ENCODE data around the gene ZNF750.

Gene ZNF750

DNA sequence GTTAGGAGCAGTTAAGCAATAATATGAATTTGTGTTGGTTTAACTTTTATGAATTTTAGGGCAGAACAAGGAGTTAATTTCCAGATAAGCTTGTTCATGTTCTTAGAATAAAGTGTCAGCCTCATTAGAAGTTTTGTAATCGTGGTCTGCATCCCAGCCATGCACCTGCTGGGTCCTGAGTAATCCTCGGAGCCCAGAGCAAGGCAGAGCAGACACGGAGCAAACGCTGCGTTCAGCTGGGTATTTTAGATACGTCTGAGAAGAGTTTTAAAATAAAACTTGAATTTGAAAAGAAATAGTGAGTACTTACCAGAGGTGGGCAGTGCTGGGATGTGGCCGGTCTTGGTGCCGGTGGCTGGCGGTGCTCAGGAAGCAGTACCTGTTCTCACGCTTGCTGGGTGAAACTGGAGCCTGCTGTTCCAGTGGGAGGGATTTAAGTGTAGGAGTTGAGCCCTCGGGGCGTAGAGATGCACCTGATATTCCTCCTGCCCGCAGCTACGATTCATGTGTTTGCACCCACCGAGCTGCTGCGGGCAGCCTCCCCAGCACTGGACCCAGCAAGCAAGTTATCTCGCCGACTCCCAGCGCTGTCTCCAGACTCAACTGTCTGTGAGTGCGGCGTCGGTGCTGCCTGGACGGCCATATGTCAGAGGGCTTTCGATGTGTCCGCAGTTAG lies at the start of gene ZNF750:
TSS of gene ZNF750 (minus strand) at position 406 of the 676 bp plus-strand sequence. CDS start 7,568 bp downstream, outside the sequence.
- DNase-seq (ENCODE audit: low read depth) = no peak

GRCh38 chr17:82888583-82889495 lies 49.0 kb upstream of the ZNF750 start:
- no peak for DNase-seq (ENCODE audit: low read depth)

DNA sequence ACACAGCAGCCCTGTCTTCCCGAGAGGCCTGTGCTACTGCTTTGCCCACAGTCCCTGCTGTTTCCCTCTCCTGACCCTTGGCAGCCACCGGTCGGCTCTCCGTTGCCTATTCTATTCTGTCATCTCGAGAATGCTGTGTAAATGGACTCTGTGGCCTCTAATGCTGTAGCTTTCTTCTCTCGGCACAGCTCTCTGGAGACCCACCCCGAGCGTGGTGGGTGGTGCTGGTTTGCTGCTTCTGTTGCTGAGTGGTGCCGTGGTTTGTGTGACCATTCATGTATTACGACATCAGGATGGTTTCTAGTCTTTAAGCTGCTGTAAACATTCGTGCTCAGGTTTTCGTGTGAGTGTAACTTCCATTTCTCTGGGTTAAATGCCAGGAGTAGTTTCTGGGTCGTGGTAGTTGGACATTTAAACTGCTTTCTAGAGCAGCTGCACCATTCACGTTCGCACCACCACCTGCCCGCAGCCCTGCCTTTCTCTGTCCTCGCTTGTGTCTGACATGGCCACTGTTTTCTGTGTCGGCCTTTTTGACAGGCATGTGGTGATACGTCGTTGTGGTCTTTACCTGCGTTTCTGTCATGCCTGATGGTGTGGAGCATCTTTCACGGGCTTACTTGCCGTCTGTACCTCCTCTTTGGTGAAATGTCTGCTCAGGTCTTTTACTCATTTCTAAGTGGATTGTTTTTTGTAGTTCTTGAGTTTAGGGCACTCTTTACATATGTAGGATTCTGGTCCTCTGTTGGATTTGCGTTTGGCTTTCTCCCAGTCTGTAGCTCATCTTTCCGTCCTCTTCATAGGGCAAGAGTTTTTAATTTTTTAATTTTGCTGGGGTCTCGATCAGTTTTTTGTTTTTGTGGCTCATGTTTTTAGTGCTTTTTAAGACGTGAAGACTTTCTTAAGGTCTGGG lies 47.7 kb upstream of the ZNF750 start:
- DNase-seq (ENCODE audit: low read depth) = no peak

- DNase-seq (ENCODE audit: low read depth) = no peak
Measured at GRCh38 chr17:82884970-82885353, 45.1 kb upstream of the ZNF750 start.

DNA sequence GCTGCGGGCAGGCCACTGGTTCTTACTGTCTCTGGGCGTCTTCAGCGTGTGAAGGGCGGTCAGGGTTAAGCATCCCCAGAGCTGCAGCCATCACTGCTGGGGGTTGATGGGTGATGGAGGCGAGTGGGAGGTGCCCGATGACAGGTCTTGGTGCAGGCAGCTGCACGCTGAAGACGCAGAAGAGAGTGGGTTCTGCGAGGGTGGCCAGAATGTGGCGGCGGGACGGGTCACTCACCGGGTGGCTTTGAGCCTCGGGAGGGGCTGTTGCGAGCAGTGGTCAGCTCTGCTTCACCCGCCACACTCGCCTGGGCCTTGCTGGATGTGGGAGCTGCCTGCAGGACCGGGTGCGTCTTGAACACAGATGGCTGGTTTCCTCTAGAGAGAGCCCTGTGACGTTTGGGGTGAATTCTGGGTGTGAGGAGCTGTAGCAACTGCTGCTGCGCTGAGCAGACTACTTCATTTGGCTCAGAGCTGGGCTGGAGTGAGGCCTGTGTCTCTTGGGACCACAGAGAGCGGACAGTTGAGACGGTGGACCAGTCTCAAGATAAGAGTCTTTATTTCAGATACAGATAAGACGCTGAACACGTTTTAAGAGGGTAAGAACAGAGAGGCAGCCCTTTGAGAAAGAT lies 44.6 kb upstream of the ZNF750 start:
- no peak for DNase-seq (ENCODE audit: low read depth)

GRCh38 chr17:82883419-82884031 lies 43.7 kb upstream of the ZNF750 start:
- DNase-seq (ENCODE audit: low read depth) = no peak

- peak; percentile 59 for DNase-seq (ENCODE audit: low read depth)
Measured at GRCh38 chr17:82882715-82883418, 43.0 kb upstream of the ZNF750 start.

DNA sequence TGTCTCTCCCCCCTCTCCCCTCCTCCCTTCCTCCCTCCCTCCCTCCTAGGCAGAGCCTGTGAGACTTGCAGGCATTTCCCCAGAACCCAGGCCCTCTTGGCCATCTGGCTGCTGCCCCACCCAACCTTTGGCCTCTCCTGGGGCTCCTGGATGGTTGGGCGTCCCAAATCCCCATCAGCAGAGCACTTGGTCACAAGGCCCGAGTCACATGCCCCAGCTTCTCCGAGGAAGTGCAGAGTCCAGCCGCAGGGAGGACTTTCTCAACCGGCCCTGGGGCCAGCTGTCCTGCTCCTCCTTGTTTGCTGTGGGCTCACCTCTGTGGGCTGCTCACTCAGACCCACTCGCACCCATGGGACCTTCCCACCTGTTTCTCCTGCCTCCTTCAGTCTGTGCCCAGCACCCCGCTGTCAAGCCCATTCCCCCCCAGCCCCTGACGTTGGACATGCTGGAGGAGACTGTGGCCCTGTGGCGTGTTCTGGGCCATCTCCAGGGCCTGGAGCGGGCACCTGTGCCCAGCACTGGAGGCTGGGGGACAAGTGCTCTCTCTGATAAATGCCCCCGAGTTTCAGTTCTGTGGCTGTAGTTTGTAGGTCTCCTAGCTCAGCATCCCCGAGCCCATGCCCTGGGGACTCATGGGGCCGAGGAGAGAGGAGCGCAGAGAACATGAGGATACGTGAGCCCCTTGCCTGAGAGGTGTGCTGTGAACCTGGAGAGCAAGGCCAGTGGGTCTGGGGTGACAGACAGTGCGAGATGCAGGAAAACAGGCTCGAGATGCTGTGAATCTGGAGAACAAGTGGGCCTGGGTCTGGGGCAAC lies 42.3 kb upstream of the ZNF750 start:
- DNase-seq (ENCODE audit: low read depth) = no peak

GRCh38 chr17:82881324-82881823 lies 41.6 kb upstream of the ZNF750 start:
- no peak for DNase-seq (ENCODE audit: low read depth)

DNA sequence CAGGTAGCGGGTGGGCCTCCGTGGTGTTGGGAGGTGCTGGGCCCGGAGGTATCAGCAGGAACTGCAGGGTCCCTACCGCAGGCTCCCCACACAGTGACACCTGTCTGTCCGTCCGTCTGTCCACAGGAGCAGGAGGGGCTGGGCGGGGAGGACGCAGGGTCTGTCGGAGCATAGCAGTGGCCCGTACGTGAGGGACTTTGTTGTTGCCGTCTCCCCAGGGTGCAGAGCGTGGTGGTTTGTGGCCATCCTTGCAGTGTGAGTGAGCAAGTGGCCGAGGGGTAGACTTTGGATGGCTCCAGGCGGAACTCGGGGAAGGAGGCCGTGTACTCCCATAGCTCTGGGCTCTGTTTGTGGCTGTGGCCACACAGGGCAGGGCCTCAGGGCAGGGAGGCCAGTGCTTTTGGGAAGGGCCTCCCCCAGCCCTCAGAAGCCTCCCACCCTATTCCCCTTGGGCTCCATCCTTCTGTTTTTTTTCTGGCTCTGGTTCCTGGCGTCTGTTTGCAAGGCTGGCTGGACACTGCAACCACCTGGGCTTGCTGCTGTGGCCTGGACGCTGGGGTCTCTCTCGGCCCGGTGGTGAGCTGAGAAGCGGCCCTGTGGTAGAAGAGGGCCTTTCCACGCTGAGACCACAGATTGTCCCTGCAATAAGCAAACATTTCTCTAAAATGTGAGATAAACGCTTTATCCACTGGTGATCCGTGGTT lies 41.0 kb upstream of the ZNF750 start:
- no peak for DNase-seq (ENCODE audit: low read depth)

DNA sequence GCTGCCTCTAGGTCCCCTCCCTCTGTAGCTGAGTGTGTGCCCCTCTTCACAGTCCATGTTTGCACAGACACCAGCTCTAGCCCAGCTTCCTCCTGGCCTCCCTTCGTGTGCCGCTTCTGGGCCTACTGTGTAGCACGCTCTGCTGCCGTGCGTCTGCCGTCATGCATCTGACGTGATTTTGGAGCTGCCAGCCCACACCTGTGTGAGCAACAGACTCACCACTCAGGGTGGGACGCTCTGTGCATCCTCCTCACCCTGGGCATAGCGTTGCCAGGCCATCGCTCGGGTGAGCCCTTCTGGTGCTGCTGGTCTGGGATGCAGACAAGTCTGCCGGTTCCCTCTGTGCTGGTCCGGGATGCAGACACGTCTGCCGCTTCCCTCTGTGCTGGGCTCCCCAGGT lies 39.4 kb upstream of the ZNF750 start:
- DNase-seq (ENCODE audit: low read depth) = no peak

DNA sequence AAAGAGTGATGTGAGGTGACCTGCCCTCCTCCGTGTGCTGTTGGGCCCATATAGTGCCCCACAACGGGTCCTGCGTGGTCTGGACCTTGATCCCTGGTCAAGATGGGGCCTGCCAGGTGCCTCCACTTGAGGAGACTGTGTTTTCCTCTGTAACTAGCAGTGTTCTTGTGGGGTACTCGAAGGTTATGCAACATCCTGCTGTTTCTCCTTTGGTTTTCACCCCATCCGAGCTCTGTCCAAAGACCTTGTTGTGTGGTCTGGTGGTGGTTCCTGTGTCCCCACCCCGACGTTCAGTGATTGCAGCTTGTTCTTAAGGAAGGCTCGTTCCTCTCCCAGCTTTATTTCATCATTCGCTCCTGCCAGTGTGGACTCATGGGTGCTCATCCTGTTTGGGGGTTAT lies 38.7 kb upstream of the ZNF750 start:
- no peak for DNase-seq (ENCODE audit: low read depth)

DNA sequence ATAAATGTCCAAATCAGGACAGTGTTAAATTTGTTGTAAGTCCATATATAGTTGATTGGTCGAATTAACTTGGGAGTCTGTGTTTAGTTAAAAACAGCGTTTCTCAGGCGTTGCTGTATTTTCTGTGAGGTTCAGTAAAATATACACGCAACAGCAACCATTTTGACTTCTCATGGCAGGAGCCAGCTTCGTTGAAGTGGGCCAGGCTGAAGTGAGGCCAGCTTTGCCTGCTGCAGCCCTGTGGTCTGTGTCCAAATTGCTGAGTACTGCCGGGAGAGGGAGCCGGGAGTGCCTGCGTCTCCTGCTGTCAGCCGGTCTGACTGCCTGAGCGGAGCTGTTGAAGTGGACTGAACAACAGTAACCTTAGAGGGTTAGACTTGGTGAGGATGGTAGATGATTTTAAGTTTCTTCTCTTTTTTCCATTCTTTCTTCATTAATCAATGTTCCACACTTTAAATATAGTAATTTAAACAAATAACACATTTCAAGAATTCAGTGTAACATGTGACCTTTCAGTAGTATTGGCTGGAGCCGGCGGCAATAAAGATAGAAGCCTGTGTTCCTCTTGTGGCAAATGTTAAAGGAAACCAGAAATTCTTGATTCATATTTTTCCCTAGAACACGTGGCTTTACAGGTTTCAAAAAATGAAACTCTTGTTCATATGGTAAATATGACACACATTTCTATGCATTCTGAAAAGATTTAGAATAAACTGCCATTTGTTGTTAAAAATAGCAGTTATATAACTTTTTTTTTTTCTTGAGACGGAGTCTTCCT lies 37.0 kb upstream of the ZNF750 start:
- DNase-seq (ENCODE audit: low read depth) = no peak

DNA sequence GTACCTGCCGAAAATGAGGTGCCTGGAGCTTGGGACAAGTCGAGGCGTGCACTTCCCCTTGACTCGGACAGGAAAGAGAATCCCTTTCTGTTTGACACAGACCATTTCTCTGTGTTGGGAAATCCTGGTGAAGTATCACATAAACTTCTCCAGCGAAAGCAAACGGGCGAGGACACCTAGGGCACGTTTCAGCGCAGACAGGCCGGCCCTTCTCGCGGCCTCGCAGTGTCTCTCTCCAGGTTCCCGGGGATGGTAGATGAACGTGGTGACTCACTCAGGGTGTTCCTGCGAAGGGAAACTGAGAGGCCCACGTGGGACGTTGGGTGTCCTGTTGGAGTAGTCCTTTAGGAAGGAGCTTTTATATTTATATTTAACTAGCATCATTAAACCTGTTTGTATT lies 36.3 kb upstream of the ZNF750 start:
- no peak for DNase-seq (ENCODE audit: low read depth)

DNA sequence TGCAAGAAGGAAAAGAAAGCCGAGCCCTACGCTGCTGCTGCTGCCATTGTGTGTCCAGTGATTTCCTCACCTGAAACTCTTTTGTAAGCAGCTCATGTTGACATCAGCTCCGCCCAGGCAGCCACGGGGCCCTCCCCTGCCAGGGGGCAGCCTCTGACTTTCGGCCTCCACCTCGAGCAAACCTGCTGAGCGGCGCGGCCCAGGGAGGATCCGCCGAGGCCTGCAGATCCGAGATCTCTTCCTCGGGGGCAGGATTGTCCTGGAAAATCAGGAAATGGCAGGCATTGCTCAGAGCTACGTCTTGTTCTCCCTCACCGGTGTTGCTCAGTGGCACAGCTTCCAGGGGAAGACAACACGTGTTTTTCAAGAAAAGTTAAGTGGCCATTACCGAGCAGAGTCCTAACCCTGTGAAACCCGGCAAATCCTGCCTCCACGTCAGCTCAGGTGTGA lies 35.6 kb upstream of the ZNF750 start:
- no peak for DNase-seq (ENCODE audit: low read depth)

- no peak for DNase-seq (ENCODE audit: low read depth)
Measured at GRCh38 chr17:82874011-82874835, 34.4 kb upstream of the ZNF750 start.

DNA sequence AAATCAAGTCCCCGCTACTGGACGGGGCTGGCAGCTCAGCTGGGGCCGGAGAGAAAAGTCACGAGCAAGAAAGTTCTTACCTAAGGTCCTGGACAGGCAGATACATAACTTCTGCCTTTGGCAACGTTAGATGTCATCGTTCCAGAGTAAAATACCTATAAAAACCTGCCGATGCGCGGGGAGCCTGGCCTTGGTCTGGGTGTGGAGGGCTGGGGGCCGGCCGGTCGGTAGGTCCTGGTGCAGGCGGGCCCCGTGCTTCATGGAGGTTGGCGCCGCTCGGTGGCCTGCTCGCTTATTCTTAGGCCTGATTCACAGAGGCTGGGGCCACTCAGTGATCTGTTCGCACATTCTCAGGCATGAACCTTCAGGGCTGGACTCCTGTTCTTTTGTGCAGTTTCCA lies 33.7 kb upstream of the ZNF750 start:
- DNase-seq (ENCODE audit: low read depth) = no peak

Measured in activated T-helper 9 cell treated with anti-CD3 and anti-CD28 coated beads, Interleukin-2, amount 50 U/mL, for 16 hours (primary cell).